NT2/D1 (cell line): ENCODE data around the gene MFRP.

Source experiments
- YY1 ChIP-seq: IDR thresholded peaks from 2 replicates; pipeline ENCODE4 v1.6.1; 2011; ENCODE audit not compliant: insufficient read length, insufficient read depth
- ZNF274 ChIP-seq: IDR thresholded peaks from 2 replicates; pipeline ENCODE4 v1.6.1; 2011; ENCODE audit warnings: mild to moderate bottlenecking, low read depth, low read length

DNA sequence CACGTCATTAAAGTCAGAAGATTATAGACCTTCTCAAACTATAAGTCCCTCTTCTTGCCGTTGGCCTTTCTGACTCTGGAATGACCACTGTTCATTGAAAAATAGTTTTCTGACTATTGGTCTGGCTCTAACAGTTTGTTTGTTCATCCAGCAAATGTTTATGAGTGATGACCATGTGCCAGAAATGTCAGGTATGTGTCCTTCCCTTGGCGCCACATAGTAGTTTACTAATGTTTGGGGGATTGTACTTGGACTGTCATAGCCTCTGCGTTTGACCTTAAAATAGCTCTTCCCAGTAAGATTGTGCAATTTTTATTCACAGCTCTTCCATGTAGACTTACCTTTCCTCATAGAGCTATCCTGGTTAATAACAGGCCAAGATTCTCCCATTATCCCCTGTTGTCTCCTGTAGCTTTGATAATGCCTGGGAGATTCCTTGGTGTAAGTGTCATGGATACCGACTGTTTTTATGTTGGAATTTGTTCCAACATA lies 43.2 kb downstream of the MFRP start:
- TF ChIP-seq YY1, result no peak
- TF ChIP-seq ZNF274, result no peak
